ENCODE results near the gene SMTN. TPM values are rescaled to one million over a fixed set of nuclear protein-coding genes. Genes with fewer than 3 reads are reported as not detected.

SMTN gene
- total RNA-seq, 4 donors from 2014 or later, result 42.3 to 54.6 (median 50.5) TPM

DNA sequence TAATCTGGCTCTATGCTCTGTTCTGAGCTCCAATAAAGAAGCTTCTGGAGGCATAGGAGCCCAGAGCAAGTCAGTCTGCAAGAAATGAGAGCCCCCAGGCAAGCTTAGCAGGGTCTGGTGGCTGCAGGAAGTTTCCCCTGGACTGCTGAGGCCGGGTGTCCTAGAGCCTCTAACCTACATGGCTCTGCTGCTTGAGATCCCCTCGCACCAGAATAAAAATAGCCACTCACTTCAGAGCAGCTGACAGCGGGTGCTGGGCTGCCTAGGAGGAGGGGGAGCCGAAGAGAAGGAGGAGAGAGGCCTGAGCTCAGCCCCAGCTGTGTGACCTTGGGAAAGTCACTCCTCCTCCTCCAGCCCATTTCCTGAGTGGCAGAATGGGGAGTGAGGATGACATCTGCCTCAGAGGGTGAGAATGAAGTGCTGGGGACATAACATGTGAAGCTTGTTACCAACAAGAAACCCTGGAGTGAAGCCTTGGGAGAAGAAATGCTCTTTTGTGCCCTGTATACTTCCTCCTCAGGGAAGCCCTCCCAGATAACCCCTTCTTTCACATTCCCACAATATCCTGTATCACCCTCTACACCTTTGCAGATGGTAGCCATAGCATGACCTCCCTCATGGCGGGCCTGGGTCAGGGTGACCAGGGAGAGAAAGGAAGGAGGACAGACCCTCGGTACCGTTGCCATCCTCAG, 38.1 kb downstream of the SMTN start:
- Histone ChIP-seq H3K27me3 (no peaks in the 10 kb centered on the region), H3K4me1 (peaks cover 17% of the 10 kb centered on the region), H3K4me3 (no peak overlapping the region), H3K36me3 (no peaks in the 10 kb centered on the region), H3K27ac (no peak overlapping the region), H3K9me3 (no peaks in the 10 kb centered on the region)
- DNase-seq (ENCODE audit: low spot score in 2 of 2), result no peak
- TF ChIP-seq POLR2A (IDR thresholded peaks at IDR 0.05) (no peak), EP300 (IDR thresholded peaks at IDR 0.05) (no peak), POLR2AphosphoS5 (IDR thresholded peaks at IDR 0.05) (no peak)
- TF ChIP-seq, protein P1, sequence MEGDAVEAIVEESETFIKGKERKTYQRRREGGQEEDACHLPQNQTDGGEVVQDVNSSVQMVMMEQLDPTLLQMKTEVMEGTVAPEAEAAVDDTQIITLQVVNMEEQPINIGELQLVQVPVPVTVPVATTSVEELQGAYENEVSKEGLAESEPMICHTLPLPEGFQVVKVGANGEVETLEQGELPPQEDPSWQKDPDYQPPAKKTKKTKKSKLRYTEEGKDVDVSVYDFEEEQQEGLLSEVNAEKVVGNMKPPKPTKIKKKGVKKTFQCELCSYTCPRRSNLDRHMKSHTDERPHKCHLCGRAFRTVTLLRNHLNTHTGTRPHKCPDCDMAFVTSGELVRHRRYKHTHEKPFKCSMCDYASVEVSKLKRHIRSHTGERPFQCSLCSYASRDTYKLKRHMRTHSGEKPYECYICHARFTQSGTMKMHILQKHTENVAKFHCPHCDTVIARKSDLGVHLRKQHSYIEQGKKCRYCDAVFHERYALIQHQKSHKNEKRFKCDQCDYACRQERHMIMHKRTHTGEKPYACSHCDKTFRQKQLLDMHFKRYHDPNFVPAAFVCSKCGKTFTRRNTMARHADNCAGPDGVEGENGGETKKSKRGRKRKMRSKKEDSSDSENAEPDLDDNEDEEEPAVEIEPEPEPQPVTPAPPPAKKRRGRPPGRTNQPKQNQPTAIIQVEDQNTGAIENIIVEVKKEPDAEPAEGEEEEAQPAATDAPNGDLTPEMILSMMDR (IDR thresholded peaks at IDR 0.05), result no peak
- WGBS, result 74% methylated on average over 6 of the region's 7 CpGs

DNA sequence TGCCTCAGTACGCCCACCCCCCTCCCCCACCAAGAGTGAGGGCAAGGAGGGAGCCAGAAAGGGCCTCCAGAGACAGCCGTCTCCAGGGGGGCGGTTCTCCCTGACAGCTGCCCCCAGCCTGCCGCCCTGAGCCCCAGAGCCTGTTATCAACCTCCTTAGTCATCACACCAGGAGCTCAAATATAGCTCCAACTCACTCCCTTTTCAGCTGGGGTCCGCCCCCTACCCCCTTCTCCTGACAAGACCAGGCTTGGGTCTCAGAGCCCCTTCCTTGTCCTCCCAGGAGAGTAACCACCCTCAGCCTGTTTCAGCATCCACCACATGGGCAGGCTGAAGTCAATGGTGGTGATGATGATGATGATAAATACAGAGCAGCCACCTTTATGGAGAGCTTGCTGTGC, 39.1 kb downstream of the SMTN start:
- Histone ChIP-seq H3K9me3 (no peaks in the 10 kb centered on the region), H3K27ac (no peak overlapping the region), H3K36me3 (no peaks in the 10 kb centered on the region), H3K4me1 (peaks cover 17% of the 10 kb centered on the region), H3K4me3 (no peak overlapping the region), H3K27me3 (no peaks in the 10 kb centered on the region)
- TF ChIP-seq POLR2A (IDR thresholded peaks at IDR 0.05) (no peak), POLR2AphosphoS5 (IDR thresholded peaks at IDR 0.05) (no peak), EP300 (IDR thresholded peaks at IDR 0.05) (no peak)
- TF ChIP-seq, protein P1 (IDR thresholded peaks at IDR 0.05), result no peak
- WGBS, result 63% methylated on average over 3 of the region's 5 CpGs
- no peak for DNase-seq (ENCODE audit: low spot score in 2 of 2)

DNA sequence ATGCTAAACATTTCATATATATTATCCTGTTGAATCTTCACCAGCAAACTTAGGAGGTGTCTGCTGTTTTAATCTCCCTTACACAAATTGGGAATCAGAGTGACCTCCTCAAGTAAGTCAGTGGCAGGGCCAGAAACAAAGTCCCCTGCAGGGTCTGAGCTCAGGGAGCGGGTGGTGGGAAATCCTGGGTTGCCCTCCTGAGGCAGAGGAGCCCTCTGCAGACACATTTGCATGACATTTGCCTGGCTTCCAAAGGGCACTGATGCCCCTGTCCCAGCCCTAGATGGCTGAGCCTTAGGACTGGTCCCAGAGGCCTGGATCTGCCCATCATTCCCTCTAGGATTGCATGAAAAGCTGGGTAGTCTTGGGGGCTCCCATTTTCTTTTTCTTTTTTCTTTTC, 39.5 kb downstream of the SMTN start:
- TF ChIP-seq POLR2A (IDR thresholded peaks at IDR 0.05), result no peak
- TF ChIP-seq, protein P1 (IDR thresholded peaks at IDR 0.05), result no peak
- TF ChIP-seq EP300 (IDR thresholded peaks at IDR 0.05), result no peak
- no peak for TF ChIP-seq POLR2AphosphoS5 (IDR thresholded peaks at IDR 0.05)
- no peak for DNase-seq (ENCODE audit: low spot score in 2 of 2)
- no peak overlapping the region for H3K27ac ChIP-seq
- H3K36me3 ChIP-seq, result no peaks in the 10 kb centered on the region
- WGBS, result 80% methylated on average over 1 of the region's 1 CpG
- H3K9me3 ChIP-seq, result no peaks in the 10 kb centered on the region
- H3K4me1 ChIP-seq, result peaks cover 17% of the 10 kb centered on the region
- no peaks in the 10 kb centered on the region for H3K27me3 ChIP-seq
- H3K4me3 ChIP-seq, result no peak overlapping the region

DNA sequence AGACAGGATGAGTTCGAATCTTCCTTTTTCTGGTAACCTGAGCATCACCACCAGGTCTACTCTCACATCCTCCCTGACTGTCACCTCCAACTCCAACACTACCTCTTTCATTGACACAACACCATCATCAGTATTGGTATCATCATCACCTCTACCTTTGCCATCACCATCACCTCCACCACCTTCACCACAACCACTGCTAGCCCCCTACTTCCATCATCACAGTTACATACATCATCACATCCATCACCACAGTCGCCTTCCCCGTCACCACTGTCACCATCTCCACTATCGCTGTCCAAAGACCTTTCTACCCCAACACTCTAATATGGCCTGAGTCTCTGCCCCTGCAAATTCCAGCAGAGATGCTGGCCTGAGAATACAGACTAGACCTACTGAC, 40.3 kb downstream of the SMTN start:
- TF ChIP-seq EP300 (IDR thresholded peaks at IDR 0.05) (no peak), POLR2AphosphoS5 (IDR thresholded peaks at IDR 0.05) (no peak), POLR2A (IDR thresholded peaks at IDR 0.05) (no peak)
- TF ChIP-seq, protein P1 (IDR thresholded peaks at IDR 0.05), result no peak
- no peaks in the 10 kb centered on the region for H3K27me3 ChIP-seq
- no peak for DNase-seq (ENCODE audit: low spot score in 2 of 2)
- H3K27ac ChIP-seq, result no peak overlapping the region
- no peaks in the 10 kb centered on the region for H3K36me3 ChIP-seq
- no peaks in the 10 kb centered on the region for H3K9me3 ChIP-seq
- peaks cover 17% of the 10 kb centered on the region for H3K4me1 ChIP-seq
- 95% methylated on average over 4 of the region's 4 CpGs for WGBS
- H3K4me3 ChIP-seq, result no peak overlapping the region

DNA sequence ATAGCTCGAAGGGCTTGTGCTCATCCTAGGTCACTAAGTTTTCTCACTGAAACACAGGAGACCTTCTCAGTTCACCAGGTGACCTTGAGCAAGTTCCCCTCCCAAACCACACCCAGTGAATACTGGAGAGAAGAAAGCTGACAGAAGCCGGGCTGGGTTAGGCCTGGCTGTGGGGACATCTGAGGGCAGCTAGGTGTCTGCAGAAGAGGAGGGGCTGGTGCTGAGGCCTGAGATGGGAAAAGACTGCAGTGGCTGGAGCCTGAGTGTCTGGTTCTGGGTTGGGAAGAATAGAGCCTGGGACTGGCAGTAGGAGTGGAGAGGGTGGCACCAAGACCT, 41.0 kb downstream of the SMTN start:
- no peaks in the 10 kb centered on the region for H3K36me3 ChIP-seq
- 62% methylated on average over 2 of the region's 2 CpGs for WGBS
- H3K27me3 ChIP-seq, result no peaks in the 10 kb centered on the region
- no peaks in the 10 kb centered on the region for H3K9me3 ChIP-seq
- H3K4me1 ChIP-seq, result peaks cover 18% of the 10 kb centered on the region
- TF ChIP-seq, protein P1 (IDR thresholded peaks at IDR 0.05), result no peak
- TF ChIP-seq EP300 (IDR thresholded peaks at IDR 0.05) (no peak), POLR2AphosphoS5 (IDR thresholded peaks at IDR 0.05) (no peak), POLR2A (IDR thresholded peaks at IDR 0.05) (no peak)
- DNase-seq (ENCODE audit: low spot score in 2 of 2), result no peak
- H3K4me3 ChIP-seq, result no peak overlapping the region
- no peak overlapping the region for H3K27ac ChIP-seq

Measured in suprapubic skin (tissue), 4 donors.